ENCODE results near the gene ANO4. TPM values are rescaled to one million over a fixed set of nuclear protein-coding genes. Genes with fewer than 3 reads are reported as not detected.
A peak's percentile ranks its signal among the peaks of the same experiment; 100 is the strongest.
"Not testable (repeated sequence)": the region's sequence is repeated elsewhere in the genome, so short reads cannot be mapped to it uniquely, and the experiment has no call there.

Gene ANO4
- total RNA-seq, 1 donor from 2014 or later = 1.4 TPM

DNA sequence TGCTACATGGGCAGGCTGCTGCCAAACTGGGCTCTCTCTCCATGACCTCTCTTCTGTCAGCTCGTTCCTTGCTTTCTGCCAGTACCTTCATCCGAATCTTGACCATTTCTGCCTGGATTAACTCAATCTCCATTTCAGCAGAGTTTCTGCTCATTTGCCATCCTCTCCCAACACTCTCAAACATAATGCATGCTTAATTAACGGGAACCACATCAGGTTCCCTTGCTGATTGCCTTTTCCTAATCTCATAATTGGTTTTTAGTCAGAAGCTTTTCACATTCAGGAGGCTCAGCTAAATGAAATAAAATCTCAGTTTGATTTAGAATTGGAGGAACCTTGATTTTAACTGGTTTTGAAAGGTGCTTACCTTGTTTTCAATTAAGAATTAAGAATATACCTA is 288.1 kb downstream of the ANO4 start:
- no peak for DNase-seq (ENCODE audit: low spot score)

DNA sequence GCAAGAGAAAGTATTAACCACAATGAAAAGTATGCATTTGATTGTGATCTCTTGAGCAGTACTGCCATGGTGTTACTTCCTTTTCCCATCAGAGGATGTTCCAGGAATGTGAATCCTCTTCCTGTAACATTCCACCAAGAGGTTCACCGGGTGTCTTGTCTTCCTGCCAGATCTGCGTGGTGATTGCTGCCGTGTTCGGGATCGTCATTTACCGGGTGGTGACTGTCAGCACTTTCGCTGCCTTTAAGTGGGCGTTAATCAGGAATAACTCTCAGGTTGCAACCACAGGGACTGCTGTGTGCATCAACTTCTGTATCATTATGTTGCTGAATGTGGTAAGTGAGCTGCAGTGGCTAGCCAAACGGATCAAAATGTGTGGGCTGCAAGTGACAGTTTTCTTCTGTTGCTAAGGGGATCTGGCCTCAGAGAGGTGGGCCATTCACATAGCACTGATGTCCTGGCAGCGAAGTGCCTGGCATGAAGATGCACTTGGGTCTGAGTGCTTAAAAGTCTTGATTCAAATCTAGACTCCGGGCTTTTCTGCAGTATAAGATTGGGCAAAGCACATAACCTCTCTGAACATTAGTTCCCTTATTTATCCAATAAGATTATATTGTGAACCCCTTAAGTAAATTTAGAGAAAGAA is 292.0 kb downstream of the ANO4 start:
- DNase-seq (ENCODE audit: low spot score) = no peak

DNA sequence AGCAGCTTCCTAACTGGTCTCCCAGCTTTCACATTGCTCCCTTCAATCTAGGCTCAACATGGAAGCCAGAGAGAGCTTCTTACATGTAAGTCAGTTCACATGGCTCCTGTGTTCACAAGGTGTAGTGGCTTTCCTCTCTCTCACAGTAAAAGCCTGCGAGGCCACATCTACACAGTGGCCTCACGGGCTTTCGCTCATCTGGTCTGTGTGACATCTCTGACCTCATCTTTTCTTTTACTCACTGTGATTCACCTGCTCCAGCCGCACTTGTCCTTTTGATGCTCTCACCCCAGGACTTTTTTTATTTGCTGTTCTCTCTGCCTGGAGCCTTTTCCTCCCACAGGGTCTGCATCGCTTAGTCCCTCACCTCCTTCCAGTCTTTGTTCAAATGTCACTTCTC is 293.3 kb downstream of the ANO4 start:
- DNase-seq (ENCODE audit: low spot score) = no peak

DNA sequence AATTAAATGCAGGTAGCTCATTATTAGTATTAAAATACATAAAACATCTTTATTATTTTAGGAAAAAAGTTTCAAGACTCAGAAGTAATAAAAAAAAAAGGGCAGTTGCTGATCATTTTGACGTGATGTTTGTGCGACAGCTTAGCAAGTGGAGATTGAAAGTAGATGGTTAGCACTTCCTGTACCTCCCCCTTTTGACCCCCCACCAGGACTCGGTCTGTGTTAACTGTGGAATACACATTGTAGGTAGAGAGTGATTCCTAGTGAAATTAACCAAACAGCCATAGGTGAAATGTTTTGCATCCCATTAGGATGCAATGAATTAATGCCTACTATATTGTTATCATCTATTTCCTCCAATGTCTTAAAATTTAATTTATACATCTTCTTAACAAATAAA is 294.7 kb downstream of the ANO4 start:
- DNase-seq (ENCODE audit: low spot score) = no peak

DNA sequence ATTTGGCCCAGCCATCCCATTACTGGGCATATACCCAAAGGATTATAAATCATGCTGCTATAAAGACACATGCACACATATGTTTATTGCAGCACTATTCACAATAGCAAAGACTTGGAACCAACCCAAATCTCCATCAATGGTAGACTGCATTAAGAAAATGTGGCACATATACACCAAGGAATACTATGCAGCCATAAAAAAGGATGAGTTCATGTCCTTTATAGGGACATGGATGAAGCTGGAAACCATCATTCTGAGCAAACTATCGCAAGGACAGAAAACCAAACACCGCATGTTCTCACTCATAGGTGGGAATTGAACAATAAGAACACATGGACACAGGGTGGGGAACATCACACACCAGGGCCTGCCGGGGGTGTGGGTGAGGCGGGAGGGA is 295.6 kb downstream of the ANO4 start:
- not testable (repeated sequence) for DNase-seq (ENCODE audit: low spot score)

DNA sequence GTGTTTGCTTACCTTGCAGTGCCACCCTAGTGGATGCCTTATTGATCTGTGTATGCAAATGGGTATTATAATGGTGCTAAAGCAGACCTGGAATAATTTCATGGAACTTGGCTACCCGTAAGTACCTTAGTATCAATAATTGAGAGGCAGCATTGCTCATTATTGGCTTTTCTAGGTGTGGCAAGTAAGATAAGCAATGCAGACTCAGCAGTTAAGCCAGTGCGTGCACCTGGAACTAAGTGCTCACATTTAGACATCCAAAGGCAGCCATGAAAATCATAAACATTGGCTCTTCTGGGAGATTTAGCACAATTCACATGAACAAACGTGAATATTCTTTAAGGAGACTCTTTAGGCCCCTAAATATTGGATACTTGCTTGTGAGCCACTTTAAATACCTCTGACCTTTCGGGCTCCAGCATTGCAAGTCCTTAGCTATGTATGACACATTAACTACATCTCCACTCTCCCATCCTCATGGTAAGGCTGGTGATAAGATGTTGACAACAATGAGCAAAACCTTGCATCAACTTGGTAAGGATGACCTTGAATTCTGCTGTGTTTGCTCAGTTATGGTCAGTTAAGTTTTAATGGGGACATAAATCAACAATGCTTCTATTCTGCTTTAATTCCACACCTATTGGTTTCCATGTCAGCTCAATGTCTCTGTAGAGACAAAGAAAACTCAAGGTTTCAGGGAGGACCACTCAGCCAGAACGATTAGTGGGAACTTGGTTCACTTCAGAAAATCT is 303.4 kb downstream of the ANO4 start:
- no peak for DNase-seq (ENCODE audit: low spot score)

DNA sequence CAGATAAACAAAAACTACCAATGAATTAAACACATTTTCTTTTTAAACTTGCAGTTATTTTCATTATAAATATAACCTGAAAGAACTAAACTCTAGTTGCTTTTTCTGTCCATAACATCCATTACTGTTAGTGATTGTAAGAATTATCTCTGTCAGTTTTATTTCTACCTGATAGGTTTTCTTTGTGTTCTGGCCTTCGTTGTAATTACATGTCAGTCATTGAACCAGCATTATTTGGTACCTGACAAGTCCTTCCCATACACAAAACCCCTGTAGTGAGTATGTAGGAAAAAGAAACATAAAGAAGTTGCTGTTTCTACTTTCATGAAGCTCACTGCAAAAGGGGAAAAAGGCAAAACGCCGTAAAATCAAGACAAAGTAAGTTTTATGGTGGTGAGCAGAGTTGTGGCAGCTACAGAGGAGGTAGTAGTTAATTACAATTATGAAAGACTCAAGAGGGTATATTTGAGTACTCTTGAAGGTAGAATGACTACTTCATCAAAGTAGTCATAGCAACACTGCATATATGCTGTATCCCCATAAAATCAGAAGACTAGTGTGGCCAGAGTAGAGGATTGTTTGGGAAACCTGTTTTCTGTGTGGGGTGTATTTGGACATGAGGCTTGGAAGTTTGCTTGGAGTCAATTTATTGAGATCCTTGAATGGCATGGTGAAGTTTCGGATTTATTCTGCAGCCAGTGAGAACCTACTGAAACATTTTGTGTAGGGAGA is 312.6 kb downstream of the ANO4 start:
- DNase-seq (ENCODE audit: low spot score) = no peak

DNA sequence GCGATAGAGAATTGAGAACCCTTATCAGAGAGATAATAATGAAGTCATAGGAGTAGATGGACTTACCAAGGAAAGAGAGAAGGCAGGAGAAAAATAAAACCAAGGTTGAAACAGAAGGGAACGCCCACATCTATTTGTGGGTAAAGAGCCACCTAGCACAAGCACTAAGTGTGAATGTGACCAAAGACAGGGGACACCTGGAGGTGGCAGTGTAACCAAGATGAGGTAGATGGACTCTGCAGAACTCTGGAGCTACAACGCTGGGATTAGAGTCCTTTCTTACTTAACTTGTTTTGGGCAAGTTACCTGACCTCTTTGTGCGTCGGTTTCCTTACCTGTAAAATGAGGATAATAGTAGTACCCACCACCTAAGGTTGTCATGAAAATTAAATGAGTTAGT is 313.6 kb downstream of the ANO4 start:
- no peak for DNase-seq (ENCODE audit: low spot score)

DNA sequence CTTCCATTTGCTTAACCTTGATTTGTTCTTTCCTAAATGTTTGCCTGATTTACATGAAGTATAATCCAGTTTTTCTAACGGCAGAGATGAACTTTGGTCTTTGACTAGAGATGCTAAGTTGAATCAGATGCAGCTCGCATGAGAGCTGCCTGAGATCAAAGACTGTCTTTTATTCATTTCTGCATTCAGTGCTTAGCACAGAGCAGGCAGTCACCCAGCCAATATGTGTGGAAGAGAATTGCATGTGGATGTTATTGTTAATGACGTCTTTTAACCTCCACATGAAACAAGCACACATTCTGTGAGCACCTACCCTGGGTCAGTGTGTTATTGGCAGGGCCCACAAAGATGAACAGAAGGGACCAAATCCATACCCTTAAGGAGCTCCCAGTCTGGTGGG is 316.3 kb downstream of the ANO4 start:
- DNase-seq (ENCODE audit: low spot score) = no peak

DNA sequence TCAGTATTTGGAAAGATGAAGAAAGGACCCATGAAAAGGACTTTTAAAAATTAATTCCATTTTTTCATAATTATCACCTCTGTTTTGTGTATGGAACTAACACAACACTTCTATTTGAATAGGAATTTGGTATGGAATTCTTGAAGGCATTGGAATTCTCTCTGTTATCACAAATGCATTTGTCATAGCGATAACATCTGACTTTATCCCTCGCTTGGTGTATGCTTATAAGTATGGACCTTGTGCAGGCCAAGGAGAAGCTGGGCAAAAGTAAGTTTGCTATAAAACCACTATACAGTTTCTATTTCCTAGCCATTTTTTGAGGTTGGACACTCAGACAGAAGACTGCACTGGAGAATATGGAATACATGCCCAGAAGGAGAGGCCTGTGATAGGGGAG is 316.9 kb downstream of the ANO4 start:
- no peak for DNase-seq (ENCODE audit: low spot score)

DNA sequence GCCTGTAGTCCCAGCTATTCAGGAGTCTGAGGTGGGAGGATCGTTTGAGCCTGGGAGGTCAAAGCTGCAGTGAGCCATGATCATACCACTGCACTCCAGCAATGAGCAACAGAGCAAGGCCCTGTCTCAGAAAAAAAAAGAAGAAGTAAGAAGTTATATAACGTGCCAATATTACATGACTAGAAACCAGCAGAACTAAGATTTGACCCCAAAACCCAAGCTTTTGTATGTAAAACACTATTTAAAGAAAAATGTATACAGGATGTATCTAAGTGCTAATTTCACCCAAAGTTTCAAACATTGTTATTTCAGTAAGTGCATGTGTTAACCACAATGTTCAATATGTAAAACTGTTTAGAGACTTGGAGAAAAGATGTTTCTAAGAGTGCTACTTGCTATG is 320.8 kb downstream of the ANO4 start:
- no peak for DNase-seq (ENCODE audit: low spot score)

DNA sequence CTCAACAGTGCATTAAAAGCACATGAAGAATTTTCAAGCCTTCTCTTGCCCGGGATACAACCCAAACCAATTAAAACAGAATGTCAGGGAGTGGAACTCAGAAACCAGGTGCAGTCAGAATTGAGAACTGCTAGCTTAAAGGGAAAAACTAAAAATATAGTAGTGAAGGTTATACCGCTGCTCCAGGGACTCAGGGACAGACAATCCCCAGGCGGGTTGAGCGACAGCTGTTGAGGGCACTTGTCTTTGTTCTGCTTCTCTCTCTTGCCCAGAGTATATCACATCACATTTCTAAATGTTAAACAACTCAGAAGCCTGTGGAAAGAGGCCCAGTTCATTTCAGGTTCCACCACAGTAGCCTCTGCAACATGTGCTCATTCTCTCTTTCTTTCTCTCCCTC is 322.3 kb downstream of the ANO4 start:
- DNase-seq (ENCODE audit: low spot score) = no peak

DNA sequence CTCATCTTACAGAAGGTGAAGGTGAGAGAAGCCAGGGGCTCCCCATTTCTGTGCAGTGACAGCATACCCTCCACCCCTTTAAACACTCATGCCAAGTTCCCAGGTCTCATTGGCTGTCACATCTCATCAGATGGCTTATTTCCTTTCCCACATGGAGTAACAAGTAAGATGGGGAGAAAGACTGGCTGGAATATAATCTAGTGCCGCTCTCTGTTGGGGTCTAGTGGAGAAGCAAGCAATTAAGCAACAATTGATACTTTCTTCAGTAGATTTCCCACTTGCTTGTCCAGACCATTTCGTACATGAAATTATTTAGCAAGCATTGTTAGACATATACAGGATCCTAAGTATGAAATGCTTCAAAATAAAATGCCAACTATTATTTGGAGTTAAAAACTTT is 323.3 kb downstream of the ANO4 start:
- DNase-seq (ENCODE audit: low spot score) = no peak

DNA sequence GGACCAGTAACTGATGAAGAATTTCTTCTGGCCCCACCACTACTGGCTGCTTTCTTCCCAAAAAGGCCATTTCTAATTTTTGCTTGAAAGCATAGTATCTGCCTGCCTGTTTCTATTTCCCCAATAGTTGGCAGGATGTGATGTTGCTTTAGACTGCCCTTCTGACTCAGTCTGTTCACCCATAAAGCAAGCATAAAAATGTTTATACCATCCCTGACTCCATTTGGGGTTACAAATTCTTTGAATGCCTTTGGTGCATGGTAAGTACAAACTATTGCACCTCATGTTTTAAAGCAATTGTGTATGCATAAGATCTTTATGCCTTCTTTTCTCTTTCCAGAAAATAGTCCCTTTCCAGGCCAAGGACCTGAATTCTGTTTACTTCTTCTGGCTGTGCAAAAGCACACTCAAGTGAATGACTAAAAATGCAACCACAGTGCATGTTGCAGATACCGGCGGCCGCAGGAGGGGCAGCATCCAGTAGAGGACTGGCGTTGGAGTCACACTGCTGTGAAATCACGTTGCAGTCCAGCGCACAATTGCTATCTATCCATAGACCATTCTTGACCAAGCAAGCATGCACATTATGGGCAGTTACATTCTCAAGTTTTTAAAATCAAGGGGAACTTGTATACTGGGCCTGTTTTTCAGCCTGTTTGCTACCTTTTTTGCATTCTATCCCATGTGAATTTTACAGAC is 333.1 kb downstream of the ANO4 start:
- peak; percentile 11 for DNase-seq (ENCODE audit: low spot score)

DNA sequence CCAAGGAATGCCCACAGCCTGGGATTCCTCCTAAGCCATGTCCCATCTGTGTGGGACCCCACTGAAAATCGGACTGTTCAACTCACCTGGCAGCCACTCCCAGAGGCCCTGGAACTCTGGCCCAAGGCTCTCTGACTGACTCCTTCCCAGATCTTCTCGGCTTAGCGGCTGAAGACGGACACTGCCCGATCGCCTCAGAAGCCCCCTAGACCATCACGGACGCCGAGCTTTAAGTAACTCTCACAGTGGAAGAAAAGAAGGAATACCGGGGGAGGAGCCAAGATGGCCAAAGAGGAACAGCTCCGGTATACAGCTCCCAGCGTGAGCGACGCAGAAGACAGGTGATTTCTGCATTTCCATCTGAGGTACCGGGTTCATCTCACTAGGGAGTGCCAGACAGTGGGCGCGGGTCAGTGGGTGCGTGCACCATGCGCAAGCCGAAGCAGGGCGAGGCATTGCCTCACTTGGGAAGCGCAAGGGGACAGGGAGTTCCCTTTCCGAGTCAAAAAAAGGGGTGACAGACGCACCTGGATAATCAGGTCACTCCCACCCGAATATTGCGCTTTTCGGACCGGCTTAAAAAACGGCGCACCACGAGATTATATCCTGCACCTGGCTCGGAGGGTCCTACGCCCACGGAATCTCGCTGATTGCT is 351.3 kb downstream of the ANO4 start:
- DNase-seq (ENCODE audit: low spot score) = not testable (repeated sequence)

DNA sequence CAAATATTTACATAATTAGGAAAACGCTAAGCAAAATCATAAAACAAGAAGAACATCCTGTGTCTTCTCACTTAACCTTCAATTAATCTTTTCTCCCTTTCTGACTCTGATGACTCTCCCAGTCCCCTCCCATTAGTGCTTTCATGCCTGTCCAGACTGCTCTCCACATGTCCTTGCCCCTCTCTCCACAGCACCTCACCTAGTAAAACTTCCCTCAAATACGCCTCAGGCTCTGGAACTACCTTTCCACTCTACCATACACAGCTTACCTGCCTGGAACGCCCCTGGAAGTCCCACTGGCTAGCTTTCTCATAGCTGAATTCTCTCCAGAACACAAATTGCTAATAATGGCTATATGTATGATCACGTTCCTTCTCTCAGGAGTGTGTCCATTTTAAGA is 370.7 kb downstream of the ANO4 start:
- DNase-seq (ENCODE audit: low spot score) = peak; percentile 14

DNA sequence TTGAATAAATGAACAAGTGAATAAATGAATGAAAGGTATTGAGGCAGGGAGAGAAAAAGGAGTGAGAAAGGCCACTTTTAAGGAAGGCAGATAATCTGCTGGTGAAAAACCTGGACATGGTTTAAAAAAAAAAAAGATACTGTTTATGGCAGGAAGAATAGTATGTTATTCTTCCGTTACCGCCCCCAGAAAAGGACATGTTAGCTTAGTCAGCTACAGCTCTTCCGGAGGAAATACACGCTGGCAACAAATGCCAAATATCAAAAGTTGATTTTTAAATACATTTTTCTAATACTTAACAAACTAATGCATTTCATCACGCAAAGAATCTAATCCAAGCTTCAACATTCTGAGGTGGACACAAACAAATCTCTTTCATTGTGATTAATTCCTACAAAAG is 372.3 kb downstream of the ANO4 start:
- no peak for DNase-seq (ENCODE audit: low spot score)

DNA sequence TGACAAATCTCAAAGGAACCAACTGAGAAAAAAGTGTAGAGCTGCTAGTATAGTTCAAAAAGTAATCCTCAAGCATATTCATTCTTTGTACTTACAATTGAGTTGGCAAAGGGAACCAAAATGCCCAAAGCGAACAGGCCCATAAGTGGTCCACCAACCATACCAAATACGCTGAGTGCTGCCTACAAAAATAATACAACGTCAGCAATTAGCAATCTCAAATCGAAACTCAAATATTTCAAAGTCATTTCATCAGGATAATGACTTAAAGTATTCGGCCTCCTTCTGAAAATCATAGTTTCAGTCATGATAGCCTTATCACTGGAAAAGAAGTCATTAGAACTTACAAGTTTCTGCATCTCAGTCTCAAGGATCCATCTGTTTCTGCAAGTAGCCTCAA is 373.4 kb downstream of the ANO4 start:
- DNase-seq (ENCODE audit: low spot score) = no peak

DNA sequence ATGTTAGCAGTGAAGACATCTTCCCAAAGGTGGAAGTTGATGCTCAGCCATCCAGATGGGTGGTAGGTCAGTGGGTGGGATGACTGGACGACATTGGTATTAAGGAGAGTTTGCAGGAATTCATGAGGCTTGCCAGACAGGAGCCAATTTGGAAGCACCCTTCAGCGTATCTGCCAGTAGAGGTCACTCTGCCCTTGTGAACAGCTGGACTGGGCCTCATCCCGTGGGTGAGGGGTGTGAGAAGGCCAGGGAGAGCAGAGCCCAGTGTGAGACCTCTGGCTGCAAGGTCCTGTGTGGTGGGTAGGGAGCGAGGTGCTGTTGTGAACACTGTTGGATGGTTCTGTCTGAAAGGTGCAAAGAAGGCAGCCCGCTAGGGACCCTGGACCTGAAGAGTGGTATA is 377.7 kb downstream of the ANO4 start:
- no peak for DNase-seq (ENCODE audit: low spot score)

DNA sequence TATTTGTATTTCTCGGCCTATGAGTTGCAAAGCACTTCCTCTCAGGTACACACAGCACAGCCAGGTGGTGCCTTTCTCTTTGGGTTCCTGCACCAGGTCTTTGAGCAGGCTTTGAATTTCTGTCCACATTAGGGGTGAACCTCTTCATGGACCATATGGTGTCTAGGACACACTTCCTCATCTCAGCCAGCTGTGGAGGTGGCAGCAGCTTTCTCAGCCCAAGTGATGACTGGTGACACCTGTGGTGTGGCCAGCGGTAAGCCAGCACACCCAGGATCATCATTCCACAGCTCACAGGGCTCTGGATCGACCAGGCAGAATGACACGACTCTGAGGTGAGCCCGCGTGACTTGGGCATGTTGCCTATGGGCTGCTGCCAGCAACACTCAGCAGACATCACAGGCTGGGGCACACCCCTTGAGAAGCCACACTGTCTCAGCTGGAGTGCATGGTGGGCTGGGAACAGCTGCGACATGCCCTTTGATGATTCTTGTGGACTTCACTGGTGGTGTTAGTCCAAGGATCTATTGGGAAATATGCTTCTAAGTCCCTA is 378.7 kb downstream of the ANO4 start:
- no peak for DNase-seq (ENCODE audit: low spot score)

DNA sequence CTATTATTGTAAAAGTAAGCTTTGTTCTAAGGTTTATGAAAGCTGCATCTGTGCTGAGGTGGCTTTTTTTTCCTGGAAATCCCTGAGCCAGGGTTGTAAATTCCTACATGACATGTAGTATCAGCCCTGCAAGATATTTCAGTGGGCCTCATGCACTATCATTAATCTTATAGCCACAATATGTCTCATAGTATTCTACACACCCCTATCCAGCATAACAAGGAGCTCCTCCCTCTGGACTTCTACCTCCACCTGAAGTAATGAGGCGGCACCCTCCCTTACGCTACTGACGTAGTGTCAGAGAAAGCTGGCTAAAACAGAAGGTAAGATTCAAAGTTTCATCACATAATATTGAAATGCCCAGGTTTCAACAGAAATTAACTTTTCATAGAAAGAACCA is 380.0 kb downstream of the ANO4 start:
- DNase-seq (ENCODE audit: low spot score) = peak; percentile 14

Data from umbilical cord (tissue), 2 donors.